Posterior vena cava (tissue), 2 donors: ENCODE measurements around the gene HOXB7. TPM values are rescaled to one million over a fixed set of nuclear protein-coding genes. Genes with fewer than 3 reads are reported as not detected.

Experiments
- DNase-seq: peaks from one replicate; pipeline ENCODE4 v3.0.0-alpha.2; 2020; ENCODE audit warnings: low spot score
- intact Hi-C, 2 donors: fragments of 100-400 bp; cut with DNase I; formaldehyde crosslinking; loops; one replicate each; pipeline versions ENCODE4 v1.14.1 to v1.14.2; 2022 to 2023
- total RNA-seq, 2 donors: library from RNA; stranded (reverse); fragmentation: NEBNext Ultra II Directional; extraction: Animal tissue kit (Norgen Biotek cat#: 25700); gene quantifications; one replicate each; pipeline ENCODE4 v1.2.1, GENCODE V29; 2021
- donor health status: DM: yes; HTN: yes; CAD: no.
- donor health status: DM: yes; HTN: yes; CAD: no.

Gene HOXB7
- total RNA-seq, 2 donors from 2014 or later = 8.0 to 11.1 TPM

DNA sequence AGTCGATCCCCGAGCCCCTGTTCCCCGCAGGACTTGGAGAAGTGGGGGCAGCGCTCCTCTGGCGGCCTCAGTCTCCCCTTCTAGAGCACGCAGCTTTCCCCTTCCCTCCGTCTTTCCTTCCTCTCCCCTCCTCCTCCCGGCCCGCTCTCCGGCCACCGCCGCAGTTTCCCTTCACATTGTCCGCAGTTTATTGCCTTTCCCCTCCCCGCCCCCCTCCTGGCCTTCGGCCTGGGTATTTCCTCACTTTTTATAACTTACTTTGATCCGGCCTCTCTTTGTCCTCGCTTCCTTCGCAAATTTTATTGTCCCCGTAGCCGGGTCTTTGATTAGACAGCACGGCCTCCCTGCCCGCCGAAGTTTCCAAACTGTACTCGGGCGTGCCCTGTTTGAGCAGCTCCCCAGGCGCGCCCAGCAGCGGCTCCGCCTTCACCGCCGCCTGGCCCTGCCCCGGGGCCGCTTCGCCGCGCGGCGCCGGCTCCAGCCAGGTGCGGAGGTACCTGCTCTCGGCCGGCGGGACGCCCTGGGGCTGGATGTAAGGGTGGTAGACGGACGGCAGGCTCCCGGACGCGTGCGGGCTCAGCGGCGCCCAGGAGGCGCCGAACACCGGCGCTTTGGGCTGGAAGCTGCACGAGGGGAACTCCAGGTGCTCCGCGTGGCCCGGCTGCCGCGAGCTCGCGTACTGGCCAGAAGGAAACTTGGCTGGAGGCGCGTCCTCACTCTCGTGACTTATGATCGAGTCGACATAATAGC, 14.9 kb upstream of the HOXB7 start:
- intact Hi-C loops = no loop called here
- no peak for DNase-seq

- intact Hi-C loops = no loop called here
Observed at GRCh38 chr17:48624544-48625494, 14.0 kb upstream of the HOXB7 start.

GRCh38 chr17:48624118-48624517, 13.3 kb upstream of the HOXB7 start:
- intact Hi-C loops = no loop called here
- no peak for DNase-seq

More at GRCh38 chr17:48624544-48625494, 14.0 kb upstream of the HOXB7 start:
- DNase-seq = no peak

DNA sequence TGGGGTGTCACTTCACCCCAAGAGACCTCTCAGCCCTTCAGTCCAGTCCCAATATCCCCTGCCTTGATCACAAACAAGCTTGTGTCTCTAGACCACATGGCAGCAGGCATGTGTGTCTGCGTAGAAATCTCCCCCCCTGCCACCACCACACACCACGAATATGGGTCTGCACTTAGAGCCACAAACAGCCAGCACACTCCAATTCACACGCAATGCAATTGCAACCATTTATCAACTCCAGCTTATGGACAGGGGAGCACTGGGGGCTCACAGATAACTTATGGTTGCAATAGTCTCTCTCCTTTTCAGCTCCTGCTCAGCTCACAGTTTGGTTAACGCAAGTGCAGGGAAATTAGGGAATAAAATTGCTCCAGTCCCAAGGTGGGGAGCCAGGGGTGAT, 12.8 kb upstream of the HOXB7 start:
- intact Hi-C loops = no loop called here
- DNase-seq = no peak

DNA sequence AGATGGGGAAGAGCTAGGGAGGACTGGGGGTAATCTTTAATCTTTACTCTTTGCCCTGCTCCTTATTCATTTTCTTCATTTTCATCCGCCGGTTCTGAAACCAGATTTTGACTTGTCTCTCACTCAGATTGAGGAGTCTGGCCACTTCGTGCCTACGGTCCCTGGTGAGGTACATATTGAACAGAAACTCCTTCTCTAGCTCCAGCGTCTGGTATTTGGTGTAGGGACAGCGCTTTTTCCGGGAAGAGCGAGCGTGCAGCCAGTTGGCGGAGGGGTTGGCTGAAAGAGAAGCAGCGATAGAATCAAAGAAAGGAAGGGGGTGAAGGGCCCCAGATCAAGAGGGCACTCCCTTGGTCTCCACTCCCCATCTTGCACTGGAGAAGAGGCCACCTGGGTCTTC, 12.0 kb upstream of the HOXB7 start:
- intact Hi-C loops = no loop called here
- no peak for DNase-seq

DNA sequence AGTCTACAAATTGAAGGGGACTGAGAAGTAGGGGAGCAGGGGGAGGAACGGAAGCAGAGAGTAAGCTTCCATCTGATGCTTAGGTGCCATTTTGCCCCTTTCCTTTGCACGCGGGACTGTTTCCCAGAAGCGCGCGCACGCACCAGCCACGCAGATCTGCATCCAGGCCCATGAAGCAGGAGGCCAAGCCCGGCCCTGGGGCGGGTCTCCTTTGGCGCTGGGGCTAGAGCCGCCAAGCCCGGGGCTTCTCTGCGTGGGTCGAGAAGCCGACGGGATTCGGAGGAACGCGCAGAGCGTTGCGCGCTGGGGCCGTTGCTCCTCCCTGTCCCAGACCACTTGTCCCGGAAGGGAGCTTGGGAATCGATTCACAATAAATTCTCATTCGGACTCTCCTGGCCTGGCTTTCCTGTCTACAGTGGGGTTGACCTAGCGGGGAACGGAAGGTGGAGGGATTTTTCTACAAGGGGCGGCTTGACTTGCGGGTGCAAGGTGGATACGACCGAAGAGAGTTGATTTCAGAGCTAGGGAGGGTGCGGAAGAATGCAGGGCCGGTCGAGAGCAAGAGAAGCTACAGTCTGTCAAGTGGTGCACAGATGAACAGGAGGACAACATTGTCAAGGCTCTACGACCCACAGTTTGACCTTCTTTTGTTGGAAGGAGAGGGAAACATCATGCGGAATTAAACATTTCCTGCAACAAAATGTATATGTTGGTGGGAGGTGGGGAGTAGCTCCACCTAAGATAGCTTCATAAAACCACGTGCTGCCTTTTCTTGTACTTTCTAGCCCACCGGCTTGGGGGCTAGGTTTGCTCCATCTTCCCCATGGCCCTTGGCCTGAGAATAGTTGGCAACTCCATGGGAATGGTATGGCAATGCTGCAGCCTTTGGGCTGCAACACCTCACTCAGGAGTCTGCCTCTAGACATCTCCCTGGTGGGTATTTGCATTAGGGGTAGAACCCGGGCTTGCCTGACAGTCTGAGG, 10.9 kb upstream of the HOXB7 start:
- intact Hi-C loops = no loop called here
- no peak for DNase-seq

GRCh38 chr17:48620461-48621139, 9.8 kb upstream of the HOXB7 start:
- intact Hi-C loops = no loop called here
- DNase-seq = no peak

GRCh38 chr17:48619826-48620449, 9.1 kb upstream of the HOXB7 start:
- no peak for DNase-seq
- intact Hi-C loops = no loop called here

GRCh38 chr17:48618256-48618896, 7.6 kb upstream of the HOXB7 start:
- intact Hi-C loops = no loop called here
- peak; percentile 96 for DNase-seq

GRCh38 chr17:48617471-48618255, 6.8 kb upstream of the HOXB7 start:
- no peak for DNase-seq
- intact Hi-C loops = no loop called here

GRCh38 chr17:48616717-48617470, 6.1 kb upstream of the HOXB7 start:
- intact Hi-C loops = no loop called here
- DNase-seq = no peak

- no peak for DNase-seq
- intact Hi-C loops = no loop called here
Observed at GRCh38 chr17:48615963-48616716, 5.3 kb upstream of the HOXB7 start.

GRCh38 chr17:48615047-48615962, 4.5 kb upstream of the HOXB7 start, which contains the start of gene HOXB8:
Gene HOXB8, minus strand, starts transcription at chr17:48615292. Its CDS starts 588 bp downstream, at chr17:48614704.
- intact Hi-C loops = no loop called here
- no peak for DNase-seq

- no peak for DNase-seq
- intact Hi-C loops = no loop called here
Observed at GRCh38 chr17:48613862-48614694, 3.3 kb upstream of the HOXB7 start.
